ENCODE results near the gene SUCLG2.

The SUCLG2 gene

GRCh38 chr3:67486883-67487282, 167.5 kb downstream of the SUCLG2 start:
- TF ChIP-seq CTCF (IDR thresholded peaks at IDR 0.05; ENCODE audit: low read depth, low read length, poor library complexity, severe bottlenecking) = no peak
- TF ChIP-seq EZH2phosphoT487 (IDR thresholded peaks at IDR 0.05; ENCODE audit: borderline replicate concordance, low read length) = no peak
- H3K36me3 ChIP-seq (ENCODE audit: control insufficient read depth, low read length) = no peaks in the 10 kb centered on the region; the same call in 1 of the 2 replicates

GRCh38 chr3:67484085-67484484, 170.3 kb downstream of the SUCLG2 start:
- Histone ChIP-seq H4K20me1 (ENCODE audit: control insufficient read depth, insufficient read depth, low read depth, low read length) (no peaks in the 10 kb centered on the region), H3K27me3 (ENCODE audit: control insufficient read depth, low read length) (no peaks in the 10 kb centered on the region), H3K27ac (ENCODE audit: low read depth, low read length) (no peak overlapping the region), H3K9me2 (replicated peaks; ENCODE audit: control insufficient read depth, low read length) (no peaks in the 10 kb centered on the region), H3K4me3 (ENCODE audit: low read length) (no peak overlapping the region), H3F3A (ENCODE audit: control insufficient read depth, insufficient read depth) (no peaks in the 10 kb centered on the region), H3K9me3 (ENCODE audit: control insufficient read depth, insufficient read depth, low read length) (no peaks in the 10 kb centered on the region), H3K4me2 (ENCODE audit: low read length) (no peak overlapping the region), H3K36me3 (ENCODE audit: control insufficient read depth, low read length) (no peaks in the 10 kb centered on the region), H3K79me2 (ENCODE audit: control insufficient read depth, low read length) (no peaks in the 10 kb centered on the region), H3K4me1 (ENCODE audit: control insufficient read depth, low read length) (no peaks in the 10 kb centered on the region)
- no peak for TF ChIP-seq EZH2phosphoT487 (IDR thresholded peaks at IDR 0.05; ENCODE audit: borderline replicate concordance, low read length)
- no peak for TF ChIP-seq CTCF (IDR thresholded peaks at IDR 0.05; ENCODE audit: low read depth, low read length, poor library complexity, severe bottlenecking)

More at GRCh38 chr3:67486883-67487282, 167.5 kb downstream of the SUCLG2 start:
- no peaks in the 10 kb centered on the region for H3F3A ChIP-seq (ENCODE audit: control insufficient read depth, insufficient read depth)
- H3K9me3 ChIP-seq (ENCODE audit: control insufficient read depth, insufficient read depth, low read length) = no peaks in the 10 kb centered on the region
- H3K4me2 ChIP-seq (ENCODE audit: low read length) = no peak overlapping the region
- H3K27ac ChIP-seq (ENCODE audit: low read depth, low read length) = no peak overlapping the region
- H4K20me1 ChIP-seq (ENCODE audit: control insufficient read depth, insufficient read depth, low read depth, low read length) = no peaks in the 10 kb centered on the region
- no peaks in the 10 kb centered on the region for H3K79me2 ChIP-seq (ENCODE audit: control insufficient read depth, low read length)
- no peak overlapping the region for H3K4me3 ChIP-seq (ENCODE audit: low read length)
- no peaks in the 10 kb centered on the region for H3K4me1 ChIP-seq (ENCODE audit: control insufficient read depth, low read length)
- H3K9me2 ChIP-seq (replicated peaks; ENCODE audit: control insufficient read depth, low read length) = no peaks in the 10 kb centered on the region
- H3K27me3 ChIP-seq (ENCODE audit: control insufficient read depth, low read length) = no peaks in the 10 kb centered on the region

- no peaks in the 10 kb centered on the region for H3F3A ChIP-seq (ENCODE audit: control insufficient read depth, insufficient read depth)
Measured at GRCh38 chr3:67481126-67481525, 173.3 kb downstream of the SUCLG2 start.

More at GRCh38 chr3:67481126-67481525, 173.3 kb downstream of the SUCLG2 start:
- no peaks in the 10 kb centered on the region for H4K20me1 ChIP-seq (ENCODE audit: control insufficient read depth, insufficient read depth, low read depth, low read length)
- H3K4me1 ChIP-seq (ENCODE audit: control insufficient read depth, low read length) = no peaks in the 10 kb centered on the region
- H3K27ac ChIP-seq (ENCODE audit: low read depth, low read length) = no peak overlapping the region
- H3K79me2 ChIP-seq (ENCODE audit: control insufficient read depth, low read length) = no peaks in the 10 kb centered on the region
- H3K9me2 ChIP-seq (replicated peaks; ENCODE audit: control insufficient read depth, low read length) = no peaks in the 10 kb centered on the region; the same call in 1 of the 2 replicates
- H3K27me3 ChIP-seq (ENCODE audit: control insufficient read depth, low read length) = no peaks in the 10 kb centered on the region
- no peaks in the 10 kb centered on the region for H3K9me3 ChIP-seq (ENCODE audit: control insufficient read depth, insufficient read depth, low read length)
- no peak overlapping the region for H3K4me2 ChIP-seq (ENCODE audit: low read length)
- H3K4me3 ChIP-seq (ENCODE audit: low read length) = no peak overlapping the region
- TF ChIP-seq EZH2phosphoT487 (IDR thresholded peaks at IDR 0.05; ENCODE audit: borderline replicate concordance, low read length) (no peak), CTCF (IDR thresholded peaks at IDR 0.05; ENCODE audit: low read depth, low read length, poor library complexity, severe bottlenecking) (no peak)
- H3K36me3 ChIP-seq (ENCODE audit: control insufficient read depth, low read length) = no peaks in the 10 kb centered on the region

Data from DOHH2 (cell line).